ENCODE data around the gene CBX6. TPM values are rescaled to one million over a fixed set of nuclear protein-coding genes. Genes with fewer than 3 reads are reported as not detected.

Gene CBX6
- total and polyA plus RNA-seq, 9 of the 15 experiments (the other 6 are each of a cell fraction or from before 2014, with no cell fraction given), result 0.75 to 31.6 (median 8.0) TPM

DNA sequence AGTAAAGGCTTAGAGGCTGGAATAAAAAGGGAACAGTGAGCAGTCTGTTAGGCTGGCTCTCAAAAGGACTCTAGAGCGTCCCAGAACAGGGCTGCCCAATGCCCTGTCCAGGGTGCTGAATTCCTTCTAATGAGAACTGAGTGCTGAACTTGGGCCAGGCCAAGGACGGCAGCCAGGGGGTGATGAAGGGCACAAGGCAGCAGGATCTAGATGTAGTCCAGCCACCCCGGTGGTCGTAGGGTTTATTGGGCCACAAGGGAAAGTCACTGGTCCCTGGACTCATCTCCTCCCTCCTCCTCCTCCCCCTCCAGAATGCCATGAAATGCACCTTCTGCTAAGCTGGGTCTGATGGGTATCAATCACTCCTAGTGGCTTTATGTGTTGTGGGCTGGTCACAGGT is 47.4 kb downstream of the CBX6 start (continued):
- peak; percentile 60; the same call in 1 of the 2 replicates for TF ChIP-seq ZNF224 (CRISPR knock-in tag; IDR thresholded peaks at IDR 0.05)
- TF ChIP-seq CHAMP1 (IDR thresholded peaks at IDR 0.05), result peak; percentile 52; the same call in 1 of the 2 replicates

DNA sequence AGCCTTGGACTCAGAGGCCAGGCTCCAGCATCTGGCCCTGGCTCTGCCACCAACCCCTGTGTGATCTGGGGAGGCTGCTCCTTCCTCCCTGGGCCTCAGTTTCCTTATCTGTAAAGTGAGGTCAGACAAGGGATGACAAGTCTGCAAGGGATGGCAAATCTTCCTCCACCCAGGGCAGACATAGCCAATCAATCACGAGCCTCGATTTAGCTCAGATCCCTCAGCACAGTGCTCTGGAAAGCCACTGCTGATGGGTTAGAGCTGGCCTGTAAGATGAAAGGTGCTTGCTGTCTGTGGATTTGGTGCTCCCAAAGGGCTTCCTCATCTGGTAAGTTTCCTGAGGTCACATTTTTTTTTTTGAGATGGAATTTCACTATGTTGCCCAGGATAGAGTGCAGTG is 48.4 kb downstream of the CBX6 start:
- 0% methylated on average over 2 of the region's 2 CpGs for WGBS (ENCODE audit: insufficient coverage, low coverage, missing lambda C conversion rate)

More for the DNA sequence above, 48.4 kb downstream of the CBX6 start:
- no peak overlapping the region for H3K4me3 ChIP-seq
- intact Hi-C loops (cut with micrococcal nuclease) (no loop called here), in situ Hi-C loops (cut with MboI) (no loop called here)
- TF ChIP-seq DIDO1 (tag; IDR thresholded peaks at IDR 0.05; ENCODE audit: low read depth) (no peak), XRCC5 (IDR thresholded peaks at IDR 0.05; ENCODE audit: low read depth, low read length) (no peak), FOXP4 (CRISPR knock-in tag; IDR thresholded peaks at IDR 0.05; ENCODE audit: borderline replicate concordance) (no peak), BCOR (IDR thresholded peaks at IDR 0.05) (no peak)
- H3K9me1 ChIP-seq (ENCODE audit: control insufficient read depth, insufficient read depth, low read length), result no peaks in the 10 kb centered on the region
- peaks cover 6% of the 10 kb centered on the region; the same call in 1 of the 2 replicates for H4K20me1 ChIP-seq (replicated peaks; ENCODE audit: control insufficient read depth, insufficient read depth, low read length)
- no peak for ATAC-seq
- no TSS peak for BruUV-seq (replicated peaks)
- ChIA-PET CTCF (ENCODE audit: low intra/inter-chr PET ratio) (no interaction called here), POLR2A (no interaction called here)
- no peaks in the 10 kb centered on the region for H3K9me3 ChIP-seq (replicated peaks; ENCODE audit: control insufficient read depth, insufficient read depth, low read depth, low read length)
- DNase-seq (ENCODE audit: extremely low read depth in 1 of 4, low spot score in 3 of 4), result no peak
- H3K36me3 ChIP-seq (ENCODE audit: control insufficient read depth, insufficient read depth, low read length), result no peaks in the 10 kb centered on the region
- H3K79me2 ChIP-seq (ENCODE audit: control insufficient read depth, insufficient read depth, low read length), result no peaks in the 10 kb centered on the region
- H3K9ac ChIP-seq (ENCODE audit: insufficient read depth in 1 of 2, low read depth in 2 of 2, low read length in 2 of 2), result no peak overlapping the region
- peaks cover 0 to 16% of the 10 kb centered on the region in 2 experiments; a peak in 3 of 5 replicates for H3K27me3 ChIP-seq (ENCODE audit: control insufficient read depth in 2 of 2, insufficient read depth in 2 of 2, low read length in 2 of 2)
- FAIRE-seq, result no peak
- H2AFZ ChIP-seq (ENCODE audit: low read depth, low read length), result no peak overlapping the region
- no peak overlapping the region for H3K4me2 ChIP-seq (ENCODE audit: insufficient read depth, low read length)
- no peaks in the 10 kb centered on the region; a peak in 2 of 5 replicates for H3K4me1 ChIP-seq (replicated peaks in 1 of 2; ENCODE audit: control insufficient read depth in 2 of 2, insufficient read depth in 2 of 2, low read length in 2 of 2)
- H3K27ac ChIP-seq (ENCODE audit: extremely low read depth, low read depth, low read length), result no peak overlapping the region

All from K562 (cell line).